ENCODE results near the gene RFX7.
"Not testable (repeated sequence)": the region's sequence is repeated elsewhere in the genome, so short reads cannot be mapped to it uniquely, and the experiment has no call there.

Gene RFX7

DNA sequence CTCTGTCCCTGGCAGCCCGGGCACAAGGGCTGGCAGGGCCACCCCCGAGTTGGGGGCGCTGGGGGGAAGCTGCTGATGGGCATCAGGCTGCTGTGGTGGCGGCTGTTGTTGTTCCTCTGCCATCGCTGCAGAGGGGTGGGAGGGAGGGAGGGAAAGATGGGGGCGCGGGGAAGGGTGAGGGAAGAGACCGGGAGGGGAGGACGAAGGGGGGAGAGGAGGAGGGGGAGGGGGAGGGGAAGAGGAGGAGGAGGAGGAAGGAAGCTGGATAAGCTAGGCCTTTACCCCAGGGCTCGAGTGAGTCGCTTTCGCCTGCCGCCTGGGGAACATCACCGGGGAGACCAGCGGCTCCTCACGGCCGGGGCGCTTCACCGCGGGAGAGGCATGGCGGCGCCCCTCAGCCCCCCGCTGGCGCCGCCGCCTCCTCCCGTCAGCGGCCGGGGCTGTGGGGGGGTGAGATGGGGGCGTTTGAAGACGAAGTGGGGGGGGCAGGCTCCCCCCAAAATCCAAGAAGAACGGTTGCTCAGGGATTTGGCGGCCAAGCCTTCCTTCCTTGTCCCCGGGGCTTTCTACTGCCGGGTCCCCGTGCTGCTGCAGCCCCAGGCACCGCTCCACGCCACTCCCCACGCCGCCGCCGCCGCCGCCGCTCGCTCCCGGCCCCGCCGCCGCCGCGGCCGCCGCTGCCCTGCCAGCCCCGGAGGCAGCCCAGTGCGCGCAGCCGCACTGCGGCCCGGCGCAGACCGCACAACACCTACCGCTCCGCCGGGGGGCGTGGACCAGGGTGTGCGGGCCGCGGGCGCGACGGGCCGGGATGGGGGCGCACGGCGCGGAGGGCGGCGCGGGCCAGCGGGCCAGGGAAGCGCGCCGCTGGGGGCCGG is at the start of gene RFX7:
RFX7 (minus strand) TSS at position 717 of the 875 bp plus-strand sequence; CDS start at position 123, 594 bp downstream.
- DNase-seq (ENCODE audit: low read depth in 2 of 2) = peak in 1 of 2 donors; percentile 65

DNA sequence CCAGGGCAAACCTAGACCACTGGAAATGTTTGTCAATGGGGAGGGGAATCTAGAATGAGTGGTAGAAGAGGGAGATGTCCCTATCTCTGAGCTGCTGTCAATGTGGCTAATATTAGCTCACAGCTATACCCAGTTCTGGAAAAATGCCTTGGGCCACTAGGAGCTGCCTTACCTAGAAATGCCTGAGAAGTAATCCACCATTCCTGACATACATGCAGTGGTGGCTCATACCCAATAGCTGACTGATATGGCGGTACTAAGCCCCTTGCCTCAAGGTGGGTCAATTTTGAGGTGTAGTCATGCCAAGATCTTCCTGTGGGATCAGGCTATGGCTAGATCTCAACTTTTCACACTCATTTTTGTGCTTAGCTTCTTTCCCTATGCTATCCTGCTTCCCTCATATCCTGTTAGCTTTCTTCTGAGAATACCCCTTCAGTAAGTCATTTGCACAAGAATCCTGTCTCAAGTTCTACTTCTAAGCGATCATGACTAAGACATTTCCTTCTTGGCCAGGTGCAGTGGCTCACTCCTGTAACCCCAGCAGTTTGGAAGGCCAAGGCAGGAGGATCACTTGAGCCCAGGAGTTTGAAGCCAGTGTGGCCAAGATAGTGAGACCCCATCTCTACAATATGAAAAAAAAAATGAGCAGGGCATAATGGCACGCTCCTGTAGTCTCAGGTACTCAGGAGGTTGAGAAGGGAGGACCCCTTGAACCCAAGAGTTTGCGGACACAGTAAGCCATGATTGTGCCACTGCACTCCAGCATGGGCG is 49.1 kb upstream of the RFX7 start:
- no peak for DNase-seq (ENCODE audit: low read depth in 2 of 2)

DNA sequence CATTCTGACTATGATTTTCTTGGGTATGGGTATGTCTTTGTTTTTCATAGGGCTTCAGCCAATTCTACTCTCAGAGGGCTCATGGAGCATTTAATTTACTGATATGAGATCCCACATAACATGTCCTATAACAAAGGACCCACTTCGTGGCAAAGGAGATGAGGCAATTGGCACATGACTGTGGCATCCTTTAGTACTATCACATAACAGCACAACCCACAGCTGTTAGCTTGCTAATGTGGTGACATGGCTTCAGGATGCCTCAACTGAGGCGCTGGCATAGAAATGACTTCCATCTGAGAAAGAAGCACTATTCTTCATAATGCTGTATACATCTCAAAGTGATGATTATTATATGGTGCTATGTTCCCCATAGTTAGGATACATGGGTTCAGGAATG is 48.1 kb upstream of the RFX7 start:
- no peak for DNase-seq (ENCODE audit: low read depth in 2 of 2)

DNA sequence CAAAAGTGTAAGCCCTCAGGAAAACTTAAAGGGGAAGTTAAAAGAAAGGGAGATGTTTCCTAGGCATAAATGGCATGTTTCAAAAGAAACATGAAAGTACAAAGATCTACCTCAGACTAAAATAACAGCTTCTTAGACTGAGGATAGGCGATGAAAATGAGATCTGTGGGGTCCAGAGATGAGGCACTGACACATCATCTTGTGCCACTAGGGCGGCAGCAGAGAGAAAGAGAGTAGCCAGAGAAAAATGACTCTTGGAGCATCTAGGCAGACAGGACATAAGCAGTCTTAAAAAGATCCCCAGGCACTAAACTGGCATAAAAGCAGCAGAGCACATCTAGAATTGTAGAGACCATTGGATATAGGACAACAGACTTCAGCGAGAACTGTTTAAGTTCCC is 42.5 kb upstream of the RFX7 start:
- DNase-seq (ENCODE audit: low read depth in 2 of 2) = no peak

DNA sequence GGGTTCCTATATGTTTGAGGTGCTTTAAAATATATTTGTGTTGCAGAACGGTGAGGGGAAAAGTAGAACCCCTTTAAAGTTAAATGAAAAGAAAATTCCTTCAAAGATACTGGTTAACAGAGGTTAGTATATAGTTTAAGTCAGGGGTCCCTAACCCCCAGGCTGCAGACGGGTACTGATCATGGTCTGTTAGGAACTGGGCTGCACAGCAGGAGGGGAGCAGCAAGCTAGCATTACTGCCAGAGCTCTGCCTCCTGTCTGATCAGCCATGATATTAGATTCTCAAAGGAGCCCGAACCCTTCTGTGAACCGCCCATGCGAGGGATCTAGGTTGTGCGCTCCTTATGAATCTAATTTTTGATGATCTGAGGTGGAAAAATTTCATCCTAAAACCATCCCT is 37.5 kb upstream of the RFX7 start:
- DNase-seq (ENCODE audit: low read depth in 2 of 2) = no peak

DNA sequence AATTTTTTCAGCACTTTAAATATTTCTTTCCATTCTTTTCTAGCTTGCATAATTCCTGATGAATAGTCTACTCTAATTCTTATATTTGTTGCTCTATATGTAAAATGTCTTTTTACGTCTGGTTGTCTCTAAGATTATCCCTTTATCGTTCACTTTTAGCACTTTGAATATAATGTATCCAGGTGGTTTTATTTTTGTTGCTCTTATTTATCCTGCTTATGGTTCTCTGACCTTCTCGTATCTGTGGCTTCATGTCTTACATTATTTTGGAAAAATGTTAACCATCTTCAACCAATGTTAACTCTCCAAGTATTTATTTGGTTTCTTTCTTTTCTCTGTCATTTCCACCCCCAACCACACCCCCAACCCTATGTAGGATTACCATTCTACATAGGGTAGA is 30.0 kb upstream of the RFX7 start:
- no peak for DNase-seq (ENCODE audit: low read depth in 2 of 2)

DNA sequence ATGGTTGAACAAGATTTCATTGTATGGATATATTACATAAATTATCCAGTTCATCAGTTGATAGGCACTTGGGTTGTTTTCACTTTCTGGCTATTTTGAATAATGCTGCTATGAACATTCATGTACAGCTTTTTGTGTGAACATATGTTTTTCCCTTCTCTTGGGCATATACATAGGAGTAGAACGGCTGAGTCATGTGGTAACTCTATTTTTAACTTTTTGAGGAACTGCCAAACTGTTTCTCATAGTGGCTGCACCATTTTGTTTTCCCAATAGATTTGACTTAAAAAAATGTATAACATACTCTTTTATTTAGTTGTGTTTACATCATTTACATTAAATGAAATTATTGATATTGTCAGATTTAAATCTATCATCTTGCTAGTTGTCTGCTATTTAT is 28.8 kb upstream of the RFX7 start:
- no peak for DNase-seq (ENCODE audit: low read depth in 2 of 2)

DNA sequence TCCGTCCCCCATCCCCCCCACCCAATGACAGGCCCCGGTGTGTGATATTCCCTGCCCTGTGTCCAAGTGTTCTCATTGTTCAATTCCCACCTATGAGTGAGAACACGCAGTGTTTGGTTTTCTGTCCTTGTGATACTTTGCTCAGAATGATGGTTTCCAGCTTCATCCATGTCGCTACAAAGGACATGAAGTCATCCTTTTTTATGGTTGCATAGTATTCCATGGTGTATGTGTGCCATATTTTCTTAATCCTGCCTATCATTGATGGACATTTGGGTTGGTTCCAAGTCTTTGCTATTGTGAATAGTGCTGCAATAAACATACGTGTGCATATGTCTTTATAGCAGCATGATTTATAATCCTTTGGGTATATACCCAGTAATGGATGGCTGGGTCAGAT is 22.8 kb upstream of the RFX7 start:
- DNase-seq (ENCODE audit: low read depth in 2 of 2) = not testable (repeated sequence)

DNA sequence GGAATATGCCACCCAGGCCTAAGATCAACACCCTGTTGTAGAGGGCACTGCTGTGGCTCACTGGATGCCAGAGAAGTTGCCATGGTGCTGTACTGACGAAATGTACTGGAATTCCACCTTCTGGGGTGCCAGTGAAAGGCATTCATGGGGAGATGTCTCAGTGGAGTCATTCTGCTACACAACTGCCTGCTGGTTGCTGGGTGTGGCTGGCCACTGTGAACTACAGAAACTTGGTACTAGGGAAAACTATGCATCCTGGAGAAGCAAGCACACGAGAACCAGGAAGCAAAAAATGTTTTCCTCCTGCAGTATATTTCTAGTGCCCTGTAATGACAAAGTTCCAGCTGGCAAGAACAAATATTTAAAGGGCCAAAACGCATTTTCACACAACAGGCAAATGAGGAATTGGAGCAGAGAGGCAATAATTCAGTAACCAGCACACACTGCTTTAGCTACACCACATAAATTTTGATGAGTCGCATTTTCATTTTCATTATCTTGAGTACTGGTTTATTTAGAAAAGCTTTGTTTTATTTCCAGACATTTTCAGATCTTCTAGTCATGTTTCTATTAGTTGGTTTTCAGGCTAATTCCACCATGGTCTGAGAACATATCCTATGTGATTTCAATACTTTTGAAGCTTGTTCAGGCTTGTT is 18.3 kb upstream of the RFX7 start:
- no peak for DNase-seq (ENCODE audit: low read depth in 2 of 2)

DNA sequence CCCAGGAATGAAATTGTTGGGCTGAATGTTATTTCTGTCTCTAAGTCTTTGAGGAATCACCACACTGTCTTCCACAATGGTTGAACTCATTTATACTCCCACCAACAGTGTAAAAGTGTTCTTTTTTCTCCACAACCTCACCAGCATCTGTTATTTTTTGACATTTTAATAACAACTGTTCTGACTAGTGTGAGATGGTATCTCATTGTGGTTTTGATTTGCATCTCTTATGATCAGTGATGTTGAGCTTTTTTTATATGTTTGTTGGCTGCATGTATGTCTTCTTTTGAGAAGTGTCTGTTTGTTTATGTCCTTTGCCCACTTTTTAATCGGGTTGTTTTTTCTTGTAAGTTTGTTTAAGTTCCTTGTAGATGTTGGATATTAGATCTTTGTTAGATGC is 13.6 kb upstream of the RFX7 start:
- DNase-seq (ENCODE audit: low read depth in 2 of 2) = not testable (repeated sequence)

DNA sequence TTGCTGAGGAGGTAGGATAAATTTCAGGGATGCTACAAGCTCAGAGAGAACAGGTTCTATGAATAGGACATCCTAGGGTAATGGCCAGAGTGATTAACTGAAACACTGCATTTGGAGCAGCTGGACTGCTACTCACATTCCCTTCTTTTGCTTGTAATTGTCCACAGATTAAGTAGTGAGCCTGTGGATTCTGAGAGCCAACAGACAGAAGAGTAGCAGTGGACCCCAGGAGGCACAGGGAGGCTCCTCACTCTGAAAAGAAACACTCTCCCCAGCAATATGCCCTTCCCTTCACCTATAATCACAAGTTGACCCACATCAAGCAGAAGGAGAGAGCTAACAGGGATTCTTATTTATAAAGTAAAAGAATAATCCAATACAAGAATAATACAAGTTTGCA is 10.6 kb upstream of the RFX7 start:
- no peak for DNase-seq (ENCODE audit: low read depth in 2 of 2)

DNA sequence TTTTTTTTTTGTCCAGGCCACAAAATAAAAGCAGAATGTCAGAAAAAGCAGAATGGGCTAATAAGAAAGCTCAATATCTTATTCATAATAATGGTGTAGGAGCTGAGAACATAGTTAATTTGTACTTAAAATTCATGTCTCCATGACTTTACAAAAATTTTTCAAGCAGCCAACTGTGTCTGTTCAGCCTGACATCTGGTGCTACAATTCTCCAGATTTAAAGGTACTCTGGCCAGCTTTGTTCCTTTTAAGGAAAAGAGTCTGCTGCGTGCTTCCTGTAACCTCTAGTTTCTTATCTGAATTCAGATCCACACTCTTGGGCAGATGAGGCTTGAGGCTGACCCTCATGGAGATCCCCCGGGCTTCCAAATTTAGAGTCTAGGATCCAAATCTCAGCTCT is 8.7 kb upstream of the RFX7 start:
- no peak for DNase-seq (ENCODE audit: low read depth in 2 of 2)

DNA sequence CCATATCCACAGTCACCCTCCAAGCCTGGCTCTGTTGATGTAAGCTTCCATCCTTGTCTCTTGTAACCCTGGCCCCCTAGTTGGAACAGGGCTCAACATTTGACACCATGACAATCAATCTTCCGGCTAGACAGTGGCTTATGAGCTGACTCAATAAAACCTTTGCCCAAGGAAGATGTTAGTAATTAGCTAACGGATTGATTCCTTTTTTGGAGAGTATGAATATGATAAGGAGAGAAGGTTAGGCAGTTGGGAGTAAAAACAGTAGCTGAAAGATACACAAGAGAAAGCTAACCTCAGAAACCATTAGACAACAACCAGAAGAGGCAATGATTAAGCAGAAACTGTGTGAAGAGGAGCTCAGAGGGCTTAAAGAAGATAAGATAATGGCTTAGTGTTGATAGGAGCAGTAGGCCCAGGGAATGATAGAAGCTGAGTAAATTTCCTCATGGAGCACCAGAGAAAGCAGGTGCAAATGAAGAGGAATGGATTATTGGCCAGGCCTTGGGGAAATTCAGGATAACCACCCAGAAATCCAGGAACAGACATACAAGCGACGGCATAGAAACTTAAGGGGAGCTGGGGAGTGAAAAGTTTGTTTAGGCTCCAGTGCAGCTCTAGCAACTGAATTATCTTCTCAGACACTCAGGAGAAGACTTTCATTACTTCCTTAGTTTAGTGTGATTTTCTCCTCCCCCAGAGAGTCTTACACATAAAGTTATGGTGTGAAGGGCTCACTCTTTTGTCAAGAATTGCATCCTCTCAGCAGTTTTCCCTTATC is 7.8 kb upstream of the RFX7 start:
- no peak for DNase-seq (ENCODE audit: low read depth in 2 of 2)

DNA sequence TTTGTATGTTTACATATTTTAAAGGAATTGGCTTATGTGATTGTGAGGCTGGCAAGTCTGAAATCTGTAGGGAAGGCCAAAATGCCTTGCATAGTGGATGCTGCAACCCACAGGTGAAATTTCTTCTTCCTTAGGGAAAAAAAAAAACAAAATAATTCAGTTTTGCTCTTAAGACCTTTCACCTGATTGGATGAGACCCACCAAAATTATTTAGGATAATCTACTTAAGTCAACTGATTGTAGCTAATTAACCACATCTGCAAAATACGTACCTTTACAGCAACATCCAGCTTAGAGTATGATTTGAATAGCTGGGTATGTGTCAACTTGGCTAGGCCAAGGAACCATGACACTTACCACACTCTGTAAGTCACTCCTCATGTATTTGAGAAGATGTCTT is 6.9 kb upstream of the RFX7 start:
- DNase-seq (ENCODE audit: low read depth in 2 of 2) = no peak

DNA sequence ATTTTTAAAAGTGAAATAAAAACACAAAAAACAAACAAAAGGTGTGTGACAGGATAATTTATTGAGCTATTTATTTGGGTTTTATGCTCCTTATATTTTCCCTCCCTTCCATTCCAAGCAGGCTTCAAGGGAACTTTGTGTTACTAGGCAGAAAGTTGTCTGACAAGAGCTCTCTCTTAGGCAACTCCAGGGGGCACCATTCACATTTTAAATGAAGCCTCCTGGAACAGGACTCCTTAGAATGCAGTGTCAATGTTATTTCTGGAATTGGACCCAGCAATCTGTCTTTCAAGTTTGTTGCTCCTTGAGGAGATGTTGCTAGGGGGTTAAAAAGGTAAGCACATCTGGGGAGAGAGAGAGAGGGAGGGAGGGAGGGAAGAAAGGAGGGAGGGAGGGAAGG is 5.4 kb upstream of the RFX7 start:
- no peak for DNase-seq (ENCODE audit: low read depth in 2 of 2)

DNA sequence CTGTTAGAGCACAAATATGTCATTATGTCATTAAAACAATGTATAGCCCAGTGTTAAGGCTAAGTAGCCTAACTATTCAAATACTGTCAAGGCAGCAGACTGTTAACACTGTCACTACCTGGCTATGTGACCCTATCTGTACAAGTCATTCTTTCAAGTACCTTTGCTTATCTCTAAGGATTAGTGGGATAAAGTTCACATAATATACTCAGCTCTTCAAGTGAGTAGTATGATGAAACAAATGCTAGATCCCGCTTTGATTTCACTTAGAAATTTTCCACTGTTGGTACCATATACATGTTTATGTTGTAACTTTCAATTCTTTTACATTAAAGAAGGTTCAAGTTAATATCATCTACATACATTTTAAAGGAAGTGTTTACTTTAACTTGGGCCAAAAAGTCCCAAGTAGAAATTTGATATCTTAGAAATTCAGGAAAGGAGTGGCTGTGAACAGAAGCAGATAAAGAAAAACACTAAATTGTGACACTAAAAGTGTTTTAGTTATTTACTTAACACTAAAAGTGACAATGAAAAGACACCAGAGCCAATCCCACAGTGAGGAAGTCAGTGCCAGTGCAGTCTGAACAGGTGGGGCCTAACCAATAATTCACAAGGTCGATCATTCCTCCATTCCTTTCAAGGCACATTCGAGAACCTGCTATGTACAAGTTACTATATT is 4.8 kb upstream of the RFX7 start:
- DNase-seq (ENCODE audit: low read depth in 2 of 2) = no peak

DNA sequence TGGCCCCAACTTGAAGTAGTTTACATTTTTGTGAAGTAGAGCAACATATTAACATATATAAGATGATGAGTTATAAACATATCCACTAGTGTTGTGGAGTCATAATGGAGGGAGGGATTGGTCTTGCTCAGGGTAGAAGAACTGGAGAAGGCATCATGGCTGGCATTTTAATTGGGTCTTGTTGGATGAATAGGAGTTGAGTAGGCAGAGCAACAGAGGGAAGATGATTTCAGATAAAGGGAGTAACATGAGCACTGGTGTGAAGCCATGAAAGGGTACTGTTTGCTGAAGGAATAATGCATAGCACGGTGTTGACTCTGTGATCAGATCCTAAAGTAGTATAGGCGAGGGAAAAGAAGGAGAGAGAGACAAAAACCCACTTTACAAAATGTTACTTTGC is 3.6 kb upstream of the RFX7 start:
- DNase-seq (ENCODE audit: low read depth in 2 of 2) = no peak

DNA sequence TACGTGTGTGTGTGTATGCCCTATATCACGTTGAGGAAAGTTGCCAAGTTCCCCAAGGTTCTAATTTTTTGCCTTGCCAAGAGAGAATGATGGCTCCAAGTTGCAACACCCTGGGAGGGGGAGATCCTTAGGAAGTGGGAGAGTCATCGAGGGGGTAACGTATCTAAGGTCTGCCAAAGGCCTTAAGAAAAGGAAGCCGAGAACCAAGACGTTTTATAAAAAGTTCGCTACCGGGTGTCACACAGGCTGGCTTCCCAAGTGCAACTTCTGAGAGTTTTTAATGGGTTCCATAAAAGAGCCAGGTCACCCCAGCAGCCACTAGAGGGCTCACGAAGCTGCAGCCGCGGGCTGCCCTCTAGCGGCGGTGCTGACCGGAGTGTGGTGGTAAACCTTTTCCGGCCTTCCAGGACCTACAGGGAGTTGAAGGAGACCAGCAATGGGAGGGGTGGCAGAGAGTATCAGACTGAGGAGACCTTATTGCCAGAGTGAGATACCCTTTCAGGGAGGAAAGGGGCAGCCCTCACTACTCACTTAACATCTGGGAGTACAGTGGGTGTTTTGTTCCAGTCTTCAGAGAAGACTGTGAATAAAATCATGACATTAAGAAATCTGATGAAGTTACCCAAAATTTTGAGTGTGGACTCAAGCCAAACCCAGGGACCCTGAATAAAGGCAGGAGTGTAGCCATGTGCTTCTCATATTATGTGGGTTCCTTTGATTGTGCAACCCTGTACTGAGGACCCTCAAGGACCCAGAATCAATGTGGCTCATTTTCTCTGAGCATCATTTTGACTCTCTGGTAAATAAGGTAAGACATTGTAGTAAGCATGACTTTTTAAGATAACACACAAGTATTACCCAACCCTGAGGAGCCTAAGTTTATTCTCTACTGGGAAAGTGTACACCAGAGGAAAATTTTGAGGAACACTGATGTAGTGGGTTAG is 2.5 kb upstream of the RFX7 start:
- peak; percentile 72 to 75 for DNase-seq (ENCODE audit: low read depth in 2 of 2)

DNA sequence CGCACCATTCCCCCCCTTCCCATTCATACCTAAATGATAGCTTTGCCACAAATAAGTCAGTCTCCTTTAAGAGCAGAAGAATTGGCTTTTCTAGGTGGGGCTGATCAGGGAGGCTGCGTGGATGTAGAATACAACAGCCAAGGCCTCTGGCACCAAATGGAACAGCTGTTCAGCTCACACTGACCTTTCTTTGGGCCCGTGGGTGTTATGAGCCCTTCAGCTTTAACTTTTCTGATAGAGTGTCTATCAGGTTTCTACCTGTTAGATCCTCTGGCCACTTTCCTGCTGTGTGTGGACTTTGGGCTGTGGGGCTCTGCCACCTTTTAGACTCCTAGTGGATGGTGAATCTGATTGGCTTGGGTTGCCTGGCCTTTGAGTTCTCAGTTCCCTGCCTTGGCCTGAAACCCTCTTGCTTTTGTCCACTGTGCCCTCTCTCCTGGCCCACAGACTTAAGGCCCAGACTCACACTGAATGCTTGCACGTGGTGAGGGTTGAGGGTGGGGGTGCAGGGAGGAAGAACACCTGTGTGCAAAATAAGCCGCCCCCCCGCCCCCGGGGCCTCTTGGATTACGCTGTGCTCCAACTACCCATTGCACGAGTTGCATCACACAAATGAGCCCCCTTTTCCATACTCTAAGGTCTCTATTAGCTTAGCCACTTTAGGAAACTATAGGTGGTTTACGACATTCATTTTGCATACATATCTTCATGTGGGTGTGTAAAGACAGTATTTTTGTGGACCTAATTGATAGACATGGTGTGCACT is 1.3 kb upstream of the RFX7 start:
- DNase-seq (ENCODE audit: low read depth in 2 of 2) = no peak

Data from stimulated activated CD8-positive, alpha-beta memory T cell treated with anti-CD3 and anti-CD28 coated beads, Interleukin-2, amount 100 ng/mL, for 1 hour (primary cell).